ENCODE measurements around the gene SEC11A. TPM values are rescaled to one million over a fixed set of nuclear protein-coding genes. Genes with fewer than 3 reads are reported as not detected.
"Not testable (repeated sequence)": the region's sequence is repeated elsewhere in the genome, so short reads cannot be mapped to it uniquely, and the experiment has no call there.

Gene SEC11A
- polyA plus RNA-seq, 1 donor from 2014 or later, result 158 TPM

GRCh38 chr15:84752700-84753099, 36.8 kb upstream of the SEC11A start:
- no peaks in the 10 kb centered on the region for H4K20me1 ChIP-seq (ENCODE audit: insufficient read depth)
- no peak overlapping the region for H3K9ac ChIP-seq (ENCODE audit: low read length)
- H2AFZ ChIP-seq (ENCODE audit: low read depth, low read length), result no peak overlapping the region
- H3K9me2 ChIP-seq (ENCODE audit: insufficient read depth, low read length), result no peaks in the 10 kb centered on the region
- no peaks in the 10 kb centered on the region for H3K27me3 ChIP-seq (ENCODE audit: insufficient read depth, low read depth, low read length)
- TF ChIP-seq RAD21 (conservative IDR thresholded peaks at IDR 0.05), result no peak
- no peak for TF ChIP-seq EZH2 (IDR thresholded peaks at IDR 0.05; ENCODE audit: borderline replicate concordance, insufficient read depth, low read length, poor library complexity, severe bottlenecking)
- TF ChIP-seq TAF1 (IDR thresholded peaks at IDR 0.05; ENCODE audit: low read depth), result no peak
- TF ChIP-seq REST (IDR thresholded peaks at IDR 0.05; ENCODE audit: borderline replicate concordance), result no peak
- TF ChIP-seq SMC3 (conservative IDR thresholded peaks at IDR 0.05; ENCODE audit: poor library complexity), result no peak
- no peak for TF ChIP-seq MXI1 (conservative IDR thresholded peaks at IDR 0.05; ENCODE audit: poor library complexity, severe bottlenecking)
- no peak for TF ChIP-seq CTCF (IDR thresholded peaks at IDR 0.05; ENCODE audit: poor library complexity, severe bottlenecking)
- no peak for TF ChIP-seq EP300 (conservative IDR thresholded peaks at IDR 0.05; ENCODE audit: poor library complexity, severe bottlenecking)
- no peak for TF ChIP-seq POLR2AphosphoS5 (IDR thresholded peaks at IDR 0.05)
- H3K4me2 ChIP-seq (ENCODE audit: low read length), result no peak overlapping the region
- no peak overlapping the region for H3K4me3 ChIP-seq (ENCODE audit: low read length)
- H3K27ac ChIP-seq (ENCODE audit: low read length), result no peak overlapping the region
- H3K36me3 ChIP-seq (ENCODE audit: insufficient read depth, low read length), result no peaks in the 10 kb centered on the region
- no peaks in the 10 kb centered on the region for H3F3A ChIP-seq (ENCODE audit: insufficient read depth, low read length, poor library complexity, severe bottlenecking)
- H3K79me2 ChIP-seq (replicated peaks; ENCODE audit: insufficient read depth, low read length), result peaks cover 70% of the 10 kb centered on the region
- no peaks in the 10 kb centered on the region for H3K9me3 ChIP-seq (ENCODE audit: low read length)

GRCh38 chr15:84752195-84752594, 36.3 kb upstream of the SEC11A start:
- H3K79me2 ChIP-seq (replicated peaks; ENCODE audit: insufficient read depth, low read length), result peaks cover 70% of the 10 kb centered on the region
- no peaks in the 10 kb centered on the region for H4K20me1 ChIP-seq (ENCODE audit: insufficient read depth)
- no peak overlapping the region for H3K9ac ChIP-seq (ENCODE audit: low read length)
- no peaks in the 10 kb centered on the region for H3K36me3 ChIP-seq (ENCODE audit: insufficient read depth, low read length)
- no peak overlapping the region for H2AFZ ChIP-seq (ENCODE audit: low read depth, low read length)
- H3F3A ChIP-seq (ENCODE audit: insufficient read depth, low read length, poor library complexity, severe bottlenecking), result no peaks in the 10 kb centered on the region
- no peak overlapping the region for H3K4me3 ChIP-seq (ENCODE audit: low read length)
- no peaks in the 10 kb centered on the region for H3K9me3 ChIP-seq (ENCODE audit: low read length)
- H3K27ac ChIP-seq (ENCODE audit: low read length), result no peak overlapping the region
- H3K9me2 ChIP-seq (ENCODE audit: insufficient read depth, low read length), result no peaks in the 10 kb centered on the region
- H3K27me3 ChIP-seq (ENCODE audit: insufficient read depth, low read depth, low read length), result no peaks in the 10 kb centered on the region
- TF ChIP-seq RAD21 (conservative IDR thresholded peaks at IDR 0.05) (no peak), EP300 (conservative IDR thresholded peaks at IDR 0.05; ENCODE audit: poor library complexity, severe bottlenecking) (no peak), TAF1 (IDR thresholded peaks at IDR 0.05; ENCODE audit: low read depth) (no peak), EZH2 (IDR thresholded peaks at IDR 0.05; ENCODE audit: borderline replicate concordance, insufficient read depth, low read length, poor library complexity, severe bottlenecking) (no peak), SMC3 (conservative IDR thresholded peaks at IDR 0.05; ENCODE audit: poor library complexity) (no peak), POLR2AphosphoS5 (IDR thresholded peaks at IDR 0.05) (no peak), CTCF (IDR thresholded peaks at IDR 0.05; ENCODE audit: poor library complexity, severe bottlenecking) (no peak), REST (IDR thresholded peaks at IDR 0.05; ENCODE audit: borderline replicate concordance) (no peak)
- H3K4me2 ChIP-seq (ENCODE audit: low read length), result no peak overlapping the region

- not testable (repeated sequence) for H3K27ac ChIP-seq (ENCODE audit: low read length); H3K4me3 ChIP-seq (ENCODE audit: low read length); H2AFZ ChIP-seq (ENCODE audit: low read depth, low read length); H3K9ac ChIP-seq (ENCODE audit: low read length); H3K4me2 ChIP-seq (ENCODE audit: low read length); H3F3A ChIP-seq (ENCODE audit: insufficient read depth, low read length, poor library complexity, severe bottlenecking); H4K20me1 ChIP-seq (ENCODE audit: insufficient read depth); H3K27me3 ChIP-seq (ENCODE audit: insufficient read depth, low read depth, low read length); H3K36me3 ChIP-seq (ENCODE audit: insufficient read depth, low read length); H3K9me3 ChIP-seq (ENCODE audit: low read length); H3K9me2 ChIP-seq (ENCODE audit: insufficient read depth, low read length)
- peaks cover 68% of the 10 kb centered on the region for H3K79me2 ChIP-seq (replicated peaks; ENCODE audit: insufficient read depth, low read length)
These were observed 35.8 kb upstream of the SEC11A start for GRCh38 chr15:84751721-84752120.
